Hippocampal formation (tissue), 2 donors: ENCODE data around the gene CTSC.

ENCODE experiments used
- DNase-seq, 2 donors: peaks; one replicate each; lab custom pipeline; 2025; lab: John Stamatoyannopoulos, UW

Gene CTSC

GRCh38 chr11:88317536-88317935 lies 20.0 kb downstream of the CTSC start:
- DNase-seq, result no peak

GRCh38 chr11:88315981-88316441 lies 21.5 kb downstream of the CTSC start:
- DNase-seq, result no peak

- DNase-seq, result no peak
Observed at GRCh38 chr11:88315015-88315414, 22.5 kb downstream of the CTSC start.

- DNase-seq, result no peak
Observed at GRCh38 chr11:88313441-88313840, 24.1 kb downstream of the CTSC start.

- DNase-seq, result no peak
Observed at GRCh38 chr11:88312628-88313027, 24.9 kb downstream of the CTSC start.

GRCh38 chr11:88310246-88310645 lies 27.3 kb downstream of the CTSC start:
- DNase-seq, result no peak

- DNase-seq, result no peak
Observed at GRCh38 chr11:88308576-88308975, 29.0 kb downstream of the CTSC start.

- no peak for DNase-seq
Observed at GRCh38 chr11:88307749-88308425, 29.6 kb downstream of the CTSC start.

- DNase-seq, result no peak
Observed at GRCh38 chr11:88306785-88307184, 30.8 kb downstream of the CTSC start.

GRCh38 chr11:88305430-88305829 lies 32.1 kb downstream of the CTSC start:
- DNase-seq, result no peak

GRCh38 chr11:88304352-88304751 lies 33.2 kb downstream of the CTSC start:
- DNase-seq, result no peak

- DNase-seq, result no peak
Observed at GRCh38 chr11:88303037-88303436, 34.5 kb downstream of the CTSC start.

- DNase-seq, result no peak
Observed at GRCh38 chr11:88301488-88302140, 35.9 kb downstream of the CTSC start.

GRCh38 chr11:88300888-88301487 lies 36.5 kb downstream of the CTSC start:
- no peak for DNase-seq

GRCh38 chr11:88297863-88298262 lies 39.7 kb downstream of the CTSC start:
- DNase-seq, result no peak

- no peak for DNase-seq
Observed at GRCh38 chr11:88297421-88297820, 40.1 kb downstream of the CTSC start.

GRCh38 chr11:88295028-88295427 lies 42.5 kb downstream of the CTSC start:
- DNase-seq, result no peak

- DNase-seq, result no peak
Observed at GRCh38 chr11:88293931-88294330, 43.6 kb downstream of the CTSC start.

- no peak for DNase-seq
Observed at GRCh38 chr11:88292171-88292843, 45.2 kb downstream of the CTSC start.

GRCh38 chr11:88288560-88288959 lies 49.0 kb downstream of the CTSC start:
- no peak for DNase-seq

GRCh38 chr11:88284336-88285050 lies 53.0 kb downstream of the CTSC start:
- no peak for DNase-seq
